Measurements from ENCODE around the gene MUCL3.

Gene MUCL3

GRCh38 chr6:30955367-30956042 lies 14.7 kb downstream of the MUCL3 start:
- TF ChIP-seq GATA2 (IDR thresholded peaks at IDR 0.05; ENCODE audit: low read depth, low read length): no peak
- TF ChIP-seq GATA3 (IDR thresholded peaks at IDR 0.05; ENCODE audit: low read depth, low read length): no peak

GRCh38 chr6:30957716-30958115 lies 16.9 kb downstream of the MUCL3 start:
- TF ChIP-seq GATA3 (IDR thresholded peaks at IDR 0.05; ENCODE audit: low read depth, low read length) (no peak), GATA2 (IDR thresholded peaks at IDR 0.05; ENCODE audit: low read depth, low read length) (no peak)

GRCh38 chr6:30960907-30961673 lies 20.3 kb downstream of the MUCL3 start:
- TF ChIP-seq GATA2 (IDR thresholded peaks at IDR 0.05; ENCODE audit: low read depth, low read length): no peak
- TF ChIP-seq GATA3 (IDR thresholded peaks at IDR 0.05; ENCODE audit: low read depth, low read length): no peak

- TF ChIP-seq GATA3 (IDR thresholded peaks at IDR 0.05; ENCODE audit: low read depth, low read length) (no peak), GATA2 (IDR thresholded peaks at IDR 0.05; ENCODE audit: low read depth, low read length) (no peak)
Measured at GRCh38 chr6:30962716-30963115, 21.9 kb downstream of the MUCL3 start.

- TF ChIP-seq GATA2 (IDR thresholded peaks at IDR 0.05; ENCODE audit: low read depth, low read length) (no peak), GATA3 (IDR thresholded peaks at IDR 0.05; ENCODE audit: low read depth, low read length) (no peak)
Measured at GRCh38 chr6:30963641-30964040, 22.9 kb downstream of the MUCL3 start.

- no peak for TF ChIP-seq GATA2 (IDR thresholded peaks at IDR 0.05; ENCODE audit: low read depth, low read length)
- no peak for TF ChIP-seq GATA3 (IDR thresholded peaks at IDR 0.05; ENCODE audit: low read depth, low read length)
Measured at GRCh38 chr6:30964075-30964474, 23.3 kb downstream of the MUCL3 start.

- TF ChIP-seq GATA2 (IDR thresholded peaks at IDR 0.05; ENCODE audit: low read depth, low read length): no peak
- no peak for TF ChIP-seq GATA3 (IDR thresholded peaks at IDR 0.05; ENCODE audit: low read depth, low read length)
Measured at GRCh38 chr6:30965140-30965601, 24.4 kb downstream of the MUCL3 start.

- TF ChIP-seq GATA3 (IDR thresholded peaks at IDR 0.05; ENCODE audit: low read depth, low read length): no peak
- no peak for TF ChIP-seq GATA2 (IDR thresholded peaks at IDR 0.05; ENCODE audit: low read depth, low read length)
Measured at GRCh38 chr6:30966154-30966553, 25.4 kb downstream of the MUCL3 start.

- TF ChIP-seq GATA2 (IDR thresholded peaks at IDR 0.05; ENCODE audit: low read depth, low read length) (no peak), GATA3 (IDR thresholded peaks at IDR 0.05; ENCODE audit: low read depth, low read length) (no peak)
Measured at GRCh38 chr6:30970946-30971345, 30.2 kb downstream of the MUCL3 start.

- no peak for TF ChIP-seq GATA3 (IDR thresholded peaks at IDR 0.05; ENCODE audit: low read depth, low read length)
- TF ChIP-seq GATA2 (IDR thresholded peaks at IDR 0.05; ENCODE audit: low read depth, low read length): no peak
Measured at GRCh38 chr6:30972816-30973215, 32.0 kb downstream of the MUCL3 start.

GRCh38 chr6:30974490-30975252 lies 33.9 kb downstream of the MUCL3 start:
- TF ChIP-seq GATA3 (IDR thresholded peaks at IDR 0.05; ENCODE audit: low read depth, low read length): no peak
- no peak for TF ChIP-seq GATA2 (IDR thresholded peaks at IDR 0.05; ENCODE audit: low read depth, low read length)

- TF ChIP-seq GATA3 (IDR thresholded peaks at IDR 0.05; ENCODE audit: low read depth, low read length) (no peak), GATA2 (IDR thresholded peaks at IDR 0.05; ENCODE audit: low read depth, low read length) (no peak)
Measured at GRCh38 chr6:30979141-30979540, 38.4 kb downstream of the MUCL3 start.

- TF ChIP-seq GATA3 (IDR thresholded peaks at IDR 0.05; ENCODE audit: low read depth, low read length) (no peak), GATA2 (IDR thresholded peaks at IDR 0.05; ENCODE audit: low read depth, low read length) (no peak)
Measured at GRCh38 chr6:30979690-30980089, 38.9 kb downstream of the MUCL3 start.
